HepG2 (cell line): ENCODE data around the gene AK3. TPM values are rescaled to one million over a fixed set of nuclear protein-coding genes. Genes with fewer than 3 reads are reported as not detected.

ENCODE experiments used
- GABPB1 ChIP-seq: IDR thresholded peaks from 2 replicates; pipeline ENCODE4 v1.6.1; 2016; ENCODE audit warnings: mild to moderate bottlenecking, missing genetic modification reagents, moderate library complexity, missing compliant biosample characterization
- IRF2 ChIP-seq: IDR thresholded peaks from 2 replicates; pipeline ENCODE4 v1.6.1; 2018; ENCODE audit warnings: missing genetic modification reagents, missing compliant biosample characterization
- NR2F2 ChIP-seq: IDR thresholded peaks from 2 replicates; pipeline ENCODE4 v1.6.1; 2012; ENCODE audit warnings: low read depth, inconsistent platforms, borderline replicate concordance
- PITX1 ChIP-seq: sonication (generic); formaldehyde crosslinking; IDR thresholded peaks from 2 replicates; pipeline ENCODE4 v1.5.1; 2020; ENCODE audit warnings: mild to moderate bottlenecking, missing genetic modification reagents
- SOX6 ChIP-seq, 2 experiments: fragments of 450-650 bp in 1 of 2; sonication (generic) in 1 of 2; formaldehyde crosslinking in 1 of 2; IDR thresholded peaks; 2 replicates each; pipeline versions ENCODE4 v1.4.0 to v1.6.1; 2017 to 2020; ENCODE audit warnings: antibody characterized with exemption in 1 of 2, mild to moderate bottlenecking in 1 of 2, missing genetic modification reagents in 1 of 2
- ZNF569 ChIP-seq: sonication (generic); formaldehyde crosslinking; IDR thresholded peaks from 2 replicates; pipeline ENCODE4 v1.5.0; 2020; ENCODE audit warnings: mild to moderate bottlenecking, missing genetic modification reagents, moderate library complexity, borderline replicate concordance
- ZNF598 ChIP-seq: sonication (generic); formaldehyde crosslinking; IDR thresholded peaks from 2 replicates; pipeline ENCODE4 v1.5.1; 2020; ENCODE audit warnings: mild to moderate bottlenecking, missing genetic modification reagents, borderline replicate concordance
- polyA plus RNA-seq, 8 experiments: library from polyadenylated mRNA; depleted of rRNA in 3 of 8; stranded (reverse) in 7 of 8; unstranded in 1 of 8; fragments of >200 nt; fragmentation: Illumina TruSeq in 4 of 8; extraction: Trizol in 4 of 8; gene quantifications; 2 replicates each; pipeline versions ENCODE4 v1.2.1 to v1.2.3, GENCODE V29; 2011 to 2016; ENCODE audit warnings: low read depth in 4 of 8, missing spikeins in 1 of 8, mixed read lengths in 1 of 8; ENCODE audit not compliant: insufficient read depth in 1 of 8
- total RNA-seq, 5 experiments: library from RNA; depleted of rRNA; stranded (reverse); fragments of >200 nt; fragmentation: Illumina TruSeq; extraction: Trizol; gene quantifications; 2 replicates each; pipeline ENCODE4 v1.2.3, GENCODE V29; 2016; ENCODE audit warnings: low read depth in 1 of 5
- TF ChIP-seq, protein P1 (sequence below): sonication (generic); formaldehyde crosslinking; IDR thresholded peaks from 2 replicates; pipeline ENCODE4 v1.5.1; 2020; ENCODE audit warnings: mild to moderate bottlenecking, missing genetic modification reagents, borderline replicate concordance
- TF ChIP-seq, protein P2 (sequence below): sonication (generic); formaldehyde crosslinking; IDR thresholded peaks from 2 replicates; pipeline ENCODE4 v1.4.0; 2020; ENCODE audit warnings: missing genetic modification reagents
- TF ChIP-seq, protein P3 (sequence below): IDR thresholded peaks from 2 replicates; pipeline ENCODE4 v1.6.1; 2016; ENCODE audit warnings: low read depth, missing genetic modification reagents, missing compliant biosample characterization
- TF ChIP-seq, protein P4 (sequence below): sonication (generic); formaldehyde crosslinking; conservative IDR thresholded peaks from 2 replicates; pipeline ENCODE4 v1.8.0; 2022; ENCODE audit warnings: mild to moderate bottlenecking, moderate library complexity, missing genetic modification reagents

Gene AK3
- total and polyA plus RNA-seq, 2 of the 13 experiments (the other 11 are each of a cell fraction or from before 2014, with no cell fraction given) = 76.8 to 109 TPM

DNA sequence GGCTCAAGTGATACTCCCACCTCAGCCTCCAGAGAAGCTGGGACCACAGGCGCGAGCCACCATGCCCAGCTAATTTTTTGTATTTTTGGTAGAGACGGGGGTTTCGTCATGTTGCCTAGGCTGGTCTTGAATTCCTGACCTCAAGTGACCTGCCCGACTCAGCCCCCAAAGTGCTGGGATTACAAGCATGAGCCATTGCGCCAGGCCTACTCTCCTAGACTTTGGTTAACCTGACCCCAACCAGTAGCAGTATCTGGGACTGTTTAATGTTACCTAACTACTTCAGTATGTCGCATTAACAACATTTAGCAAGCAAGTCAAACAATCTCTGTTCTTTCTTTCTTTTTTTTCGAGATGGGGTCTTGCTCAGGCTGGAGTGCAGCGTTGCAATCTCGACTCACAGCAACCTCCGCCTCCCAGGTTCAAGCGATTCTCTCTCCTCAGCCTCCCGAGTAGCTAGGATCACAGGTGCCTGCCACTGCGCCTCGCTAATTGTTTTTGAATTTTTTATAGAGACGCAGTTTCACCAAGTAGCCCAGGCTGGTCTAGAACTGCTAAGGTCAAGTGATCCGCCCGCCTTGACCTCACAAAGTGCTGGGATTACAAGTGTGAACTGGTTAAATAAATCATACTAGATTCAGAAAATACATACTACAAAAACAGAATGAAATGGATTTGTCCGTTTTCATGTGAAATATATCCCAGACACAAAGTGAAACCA lies 2.0 kb downstream of the AK3 start (continued):
- TF ChIP-seq, protein P1, sequence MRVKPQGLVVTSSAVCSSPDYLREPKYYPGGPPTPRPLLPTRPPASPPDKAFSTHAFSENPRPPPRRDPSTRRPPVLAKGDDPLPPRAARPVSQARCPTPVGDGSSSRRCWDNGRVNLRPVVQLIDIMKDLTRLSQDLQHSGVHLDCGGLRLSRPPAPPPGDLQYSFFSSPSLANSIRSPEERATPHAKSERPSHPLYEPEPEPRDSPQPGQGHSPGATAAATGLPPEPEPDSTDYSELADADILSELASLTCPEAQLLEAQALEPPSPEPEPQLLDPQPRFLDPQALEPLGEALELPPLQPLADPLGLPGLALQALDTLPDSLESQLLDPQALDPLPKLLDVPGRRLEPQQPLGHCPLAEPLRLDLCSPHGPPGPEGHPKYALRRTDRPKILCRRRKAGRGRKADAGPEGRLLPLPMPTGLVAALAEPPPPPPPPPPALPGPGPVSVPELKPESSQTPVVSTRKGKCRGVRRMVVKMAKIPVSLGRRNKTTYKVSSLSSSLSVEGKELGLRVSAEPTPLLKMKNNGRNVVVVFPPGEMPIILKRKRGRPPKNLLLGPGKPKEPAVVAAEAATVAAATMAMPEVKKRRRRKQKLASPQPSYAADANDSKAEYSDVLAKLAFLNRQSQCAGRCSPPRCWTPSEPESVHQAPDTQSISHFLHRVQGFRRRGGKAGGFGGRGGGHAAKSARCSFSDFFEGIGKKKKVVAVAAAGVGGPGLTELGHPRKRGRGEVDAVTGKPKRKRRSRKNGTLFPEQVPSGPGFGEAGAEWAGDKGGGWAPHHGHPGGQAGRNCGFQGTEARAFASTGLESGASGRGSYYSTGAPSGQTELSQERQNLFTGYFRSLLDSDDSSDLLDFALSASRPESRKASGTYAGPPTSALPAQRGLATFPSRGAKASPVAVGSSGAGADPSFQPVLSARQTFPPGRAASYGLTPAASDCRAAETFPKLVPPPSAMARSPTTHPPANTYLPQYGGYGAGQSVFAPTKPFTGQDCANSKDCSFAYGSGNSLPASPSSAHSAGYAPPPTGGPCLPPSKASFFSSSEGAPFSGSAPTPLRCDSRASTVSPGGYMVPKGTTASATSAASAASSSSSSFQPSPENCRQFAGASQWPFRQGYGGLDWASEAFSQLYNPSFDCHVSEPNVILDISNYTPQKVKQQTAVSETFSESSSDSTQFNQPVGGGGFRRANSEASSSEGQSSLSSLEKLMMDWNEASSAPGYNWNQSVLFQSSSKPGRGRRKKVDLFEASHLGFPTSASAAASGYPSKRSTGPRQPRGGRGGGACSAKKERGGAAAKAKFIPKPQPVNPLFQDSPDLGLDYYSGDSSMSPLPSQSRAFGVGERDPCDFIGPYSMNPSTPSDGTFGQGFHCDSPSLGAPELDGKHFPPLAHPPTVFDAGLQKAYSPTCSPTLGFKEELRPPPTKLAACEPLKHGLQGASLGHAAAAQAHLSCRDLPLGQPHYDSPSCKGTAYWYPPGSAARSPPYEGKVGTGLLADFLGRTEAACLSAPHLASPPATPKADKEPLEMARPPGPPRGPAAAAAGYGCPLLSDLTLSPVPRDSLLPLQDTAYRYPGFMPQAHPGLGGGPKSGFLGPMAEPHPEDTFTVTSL (CRISPR knock-in tag) = 0 out of 2 replicates have a peak, but pooled peaks have one; percentile 17
- TF ChIP-seq ZNF598 (CRISPR knock-in tag) (peak; percentile 43; the same call in 1 of the 2 replicates), GABPB1 (CRISPR knock-in tag) (no peak), NR2F2 (peak; percentile 52; the same call in 1 of the 2 replicates), PITX1 (CRISPR knock-in tag) (peak; percentile 65; the same call in 1 of the 2 replicates), ZNF569 (CRISPR knock-in tag) (no peak), IRF2 (CRISPR knock-in tag) (no peak), SOX6 (IDR thresholded peaks at IDR 0.05) (no peak), SOX6 (CRISPR knock-in tag; IDR thresholded peaks at IDR 0.05) (peak; percentile 19; the same call in 1 of the 2 replicates)
- TF ChIP-seq, protein P2, sequence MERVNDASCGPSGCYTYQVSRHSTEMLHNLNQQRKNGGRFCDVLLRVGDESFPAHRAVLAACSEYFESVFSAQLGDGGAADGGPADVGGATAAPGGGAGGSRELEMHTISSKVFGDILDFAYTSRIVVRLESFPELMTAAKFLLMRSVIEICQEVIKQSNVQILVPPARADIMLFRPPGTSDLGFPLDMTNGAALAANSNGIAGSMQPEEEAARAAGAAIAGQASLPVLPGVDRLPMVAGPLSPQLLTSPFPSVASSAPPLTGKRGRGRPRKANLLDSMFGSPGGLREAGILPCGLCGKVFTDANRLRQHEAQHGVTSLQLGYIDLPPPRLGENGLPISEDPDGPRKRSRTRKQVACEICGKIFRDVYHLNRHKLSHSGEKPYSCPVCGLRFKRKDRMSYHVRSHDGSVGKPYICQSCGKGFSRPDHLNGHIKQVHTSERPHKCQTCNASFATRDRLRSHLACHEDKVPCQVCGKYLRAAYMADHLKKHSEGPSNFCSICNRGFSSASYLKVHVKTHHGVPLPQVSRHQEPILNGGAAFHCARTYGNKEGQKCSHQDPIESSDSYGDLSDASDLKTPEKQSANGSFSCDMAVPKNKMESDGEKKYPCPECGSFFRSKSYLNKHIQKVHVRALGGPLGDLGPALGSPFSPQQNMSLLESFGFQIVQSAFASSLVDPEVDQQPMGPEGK (CRISPR knock-in tag) = peak; percentile 50; the same call in 1 of the 2 replicates
- TF ChIP-seq, protein P3, sequence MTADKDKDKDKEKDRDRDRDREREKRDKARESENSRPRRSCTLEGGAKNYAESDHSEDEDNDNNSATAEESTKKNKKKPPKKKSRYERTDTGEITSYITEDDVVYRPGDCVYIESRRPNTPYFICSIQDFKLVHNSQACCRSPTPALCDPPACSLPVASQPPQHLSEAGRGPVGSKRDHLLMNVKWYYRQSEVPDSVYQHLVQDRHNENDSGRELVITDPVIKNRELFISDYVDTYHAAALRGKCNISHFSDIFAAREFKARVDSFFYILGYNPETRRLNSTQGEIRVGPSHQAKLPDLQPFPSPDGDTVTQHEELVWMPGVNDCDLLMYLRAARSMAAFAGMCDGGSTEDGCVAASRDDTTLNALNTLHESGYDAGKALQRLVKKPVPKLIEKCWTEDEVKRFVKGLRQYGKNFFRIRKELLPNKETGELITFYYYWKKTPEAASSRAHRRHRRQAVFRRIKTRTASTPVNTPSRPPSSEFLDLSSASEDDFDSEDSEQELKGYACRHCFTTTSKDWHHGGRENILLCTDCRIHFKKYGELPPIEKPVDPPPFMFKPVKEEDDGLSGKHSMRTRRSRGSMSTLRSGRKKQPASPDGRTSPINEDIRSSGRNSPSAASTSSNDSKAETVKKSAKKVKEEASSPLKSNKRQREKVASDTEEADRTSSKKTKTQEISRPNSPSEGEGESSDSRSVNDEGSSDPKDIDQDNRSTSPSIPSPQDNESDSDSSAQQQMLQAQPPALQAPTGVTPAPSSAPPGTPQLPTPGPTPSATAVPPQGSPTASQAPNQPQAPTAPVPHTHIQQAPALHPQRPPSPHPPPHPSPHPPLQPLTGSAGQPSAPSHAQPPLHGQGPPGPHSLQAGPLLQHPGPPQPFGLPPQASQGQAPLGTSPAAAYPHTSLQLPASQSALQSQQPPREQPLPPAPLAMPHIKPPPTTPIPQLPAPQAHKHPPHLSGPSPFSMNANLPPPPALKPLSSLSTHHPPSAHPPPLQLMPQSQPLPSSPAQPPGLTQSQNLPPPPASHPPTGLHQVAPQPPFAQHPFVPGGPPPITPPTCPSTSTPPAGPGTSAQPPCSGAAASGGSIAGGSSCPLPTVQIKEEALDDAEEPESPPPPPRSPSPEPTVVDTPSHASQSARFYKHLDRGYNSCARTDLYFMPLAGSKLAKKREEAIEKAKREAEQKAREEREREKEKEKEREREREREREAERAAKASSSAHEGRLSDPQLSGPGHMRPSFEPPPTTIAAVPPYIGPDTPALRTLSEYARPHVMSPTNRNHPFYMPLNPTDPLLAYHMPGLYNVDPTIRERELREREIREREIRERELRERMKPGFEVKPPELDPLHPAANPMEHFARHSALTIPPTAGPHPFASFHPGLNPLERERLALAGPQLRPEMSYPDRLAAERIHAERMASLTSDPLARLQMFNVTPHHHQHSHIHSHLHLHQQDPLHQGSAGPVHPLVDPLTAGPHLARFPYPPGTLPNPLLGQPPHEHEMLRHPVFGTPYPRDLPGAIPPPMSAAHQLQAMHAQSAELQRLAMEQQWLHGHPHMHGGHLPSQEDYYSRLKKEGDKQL (CRISPR knock-in tag) = 0 out of 2 replicates have a peak, but pooled peaks have one; percentile 31
- TF ChIP-seq, protein P4, sequence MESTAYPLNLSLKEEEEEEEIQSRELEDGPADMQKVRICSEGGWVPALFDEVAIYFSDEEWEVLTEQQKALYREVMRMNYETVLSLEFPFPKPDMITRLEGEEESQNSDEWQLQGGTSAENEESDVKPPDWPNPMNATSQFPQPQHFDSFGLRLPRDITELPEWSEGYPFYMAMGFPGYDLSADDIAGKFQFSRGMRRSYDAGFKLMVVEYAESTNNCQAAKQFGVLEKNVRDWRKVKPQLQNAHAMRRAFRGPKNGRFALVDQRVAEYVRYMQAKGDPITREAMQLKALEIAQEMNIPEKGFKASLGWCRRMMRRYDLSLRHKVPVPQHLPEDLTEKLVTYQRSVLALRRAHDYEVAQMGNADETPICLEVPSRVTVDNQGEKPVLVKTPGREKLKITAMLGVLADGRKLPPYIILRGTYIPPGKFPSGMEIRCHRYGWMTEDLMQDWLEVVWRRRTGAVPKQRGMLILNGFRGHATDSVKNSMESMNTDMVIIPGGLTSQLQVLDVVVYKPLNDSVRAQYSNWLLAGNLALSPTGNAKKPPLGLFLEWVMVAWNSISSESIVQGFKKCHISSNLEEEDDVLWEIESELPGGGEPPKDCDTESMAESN (CRISPR knock-in tag) = 0 out of 2 replicates have a peak, but pooled peaks have one; percentile 23
